NCI-H345 (cell line): Measurements from ENCODE around the gene PLIN4.
"Not testable (repeated sequence)": the region's sequence is repeated elsewhere in the genome, so short reads cannot be mapped to it uniquely, and the experiment has no call there.

Experiments used
- DNase-seq: peaks from one replicate; lab custom pipeline; 2025; lab: John Stamatoyannopoulos, UW

PLIN4 gene

DNA sequence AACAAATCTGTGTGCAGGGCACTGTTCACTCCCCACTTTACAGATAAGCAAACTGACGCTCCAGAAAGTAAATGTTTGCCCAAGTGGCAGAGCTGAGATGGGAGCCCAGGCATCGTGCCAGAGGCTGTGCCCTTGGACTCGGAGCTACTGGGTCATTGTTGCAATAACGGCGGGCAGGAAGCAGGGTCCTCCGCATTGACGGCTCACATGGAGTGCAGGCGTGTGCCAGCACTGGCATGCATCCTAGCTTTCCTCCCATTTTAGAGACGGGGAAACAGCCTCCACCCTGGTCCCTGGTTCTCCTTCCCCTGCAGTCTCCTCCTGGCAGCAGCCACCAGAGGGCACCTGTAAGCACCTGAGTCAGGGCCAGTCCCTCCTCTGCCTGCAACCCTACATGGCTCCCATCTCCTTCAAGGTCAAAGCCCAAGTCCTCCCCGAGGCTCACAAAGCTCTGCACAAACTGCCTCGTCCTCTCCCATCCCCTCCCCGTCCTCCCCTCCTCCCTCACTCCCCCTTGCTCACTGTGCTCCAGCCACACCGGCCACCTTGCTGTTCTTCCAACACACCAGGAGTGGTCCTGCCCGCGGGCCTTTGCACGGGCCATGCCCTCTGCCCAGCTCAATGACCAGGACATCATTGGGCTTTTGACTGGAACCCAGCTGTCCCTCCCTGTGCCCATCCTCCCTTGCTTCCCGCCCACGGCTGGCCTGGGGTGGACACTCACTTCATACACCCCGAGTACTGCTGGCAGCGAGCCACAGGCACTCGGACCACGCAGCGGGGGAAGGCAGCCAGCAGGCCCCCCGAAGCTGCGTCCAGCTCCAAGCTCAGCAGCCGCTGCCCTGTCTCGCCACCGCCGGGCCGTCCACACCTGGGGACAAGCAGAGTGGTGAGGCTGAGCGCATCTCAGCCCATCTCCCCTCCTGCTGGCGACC is 29.3 kb upstream of the PLIN4 start:
- no peak for DNase-seq

DNA sequence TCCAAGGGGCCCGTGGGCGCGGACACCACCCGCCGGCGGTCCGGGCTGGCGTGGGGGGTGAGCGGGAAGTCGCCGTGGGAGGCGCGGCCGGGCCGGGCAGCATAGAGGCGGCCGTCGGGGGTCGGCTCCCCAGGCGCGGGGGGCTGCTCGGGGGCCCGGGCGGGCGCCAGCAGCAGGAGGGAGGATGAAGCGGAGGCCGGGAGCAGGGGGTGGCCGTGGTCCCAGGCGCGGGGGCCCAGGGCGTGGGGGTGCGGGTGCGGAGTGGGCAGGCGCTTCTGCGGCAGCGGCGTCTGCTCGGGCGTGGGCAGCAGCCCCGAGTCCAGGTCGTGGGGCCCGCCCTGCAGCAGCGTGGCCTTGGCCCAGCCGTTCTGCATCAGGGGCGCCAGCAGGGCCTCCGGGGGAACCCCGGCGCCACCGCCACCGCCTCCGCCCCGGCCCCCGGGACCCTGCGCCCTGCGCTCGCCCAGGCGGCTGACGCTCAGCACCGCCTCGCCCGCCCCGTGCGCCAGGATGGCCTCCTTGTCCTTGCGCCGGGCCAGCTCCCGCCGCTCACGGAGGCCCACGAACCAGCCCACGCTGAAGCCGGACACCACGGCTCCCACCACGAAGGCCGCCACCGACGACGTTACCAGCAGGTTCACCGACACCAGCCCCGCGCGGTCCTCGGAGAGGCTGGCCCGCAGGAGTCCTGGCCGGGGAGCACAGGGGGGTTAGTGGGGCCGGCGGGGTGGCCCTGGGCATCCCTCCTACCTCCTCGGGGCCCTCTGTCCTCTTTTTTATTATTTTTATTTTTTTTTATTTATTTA is 25.8 kb upstream of the PLIN4 start:
- DNase-seq = no peak

DNA sequence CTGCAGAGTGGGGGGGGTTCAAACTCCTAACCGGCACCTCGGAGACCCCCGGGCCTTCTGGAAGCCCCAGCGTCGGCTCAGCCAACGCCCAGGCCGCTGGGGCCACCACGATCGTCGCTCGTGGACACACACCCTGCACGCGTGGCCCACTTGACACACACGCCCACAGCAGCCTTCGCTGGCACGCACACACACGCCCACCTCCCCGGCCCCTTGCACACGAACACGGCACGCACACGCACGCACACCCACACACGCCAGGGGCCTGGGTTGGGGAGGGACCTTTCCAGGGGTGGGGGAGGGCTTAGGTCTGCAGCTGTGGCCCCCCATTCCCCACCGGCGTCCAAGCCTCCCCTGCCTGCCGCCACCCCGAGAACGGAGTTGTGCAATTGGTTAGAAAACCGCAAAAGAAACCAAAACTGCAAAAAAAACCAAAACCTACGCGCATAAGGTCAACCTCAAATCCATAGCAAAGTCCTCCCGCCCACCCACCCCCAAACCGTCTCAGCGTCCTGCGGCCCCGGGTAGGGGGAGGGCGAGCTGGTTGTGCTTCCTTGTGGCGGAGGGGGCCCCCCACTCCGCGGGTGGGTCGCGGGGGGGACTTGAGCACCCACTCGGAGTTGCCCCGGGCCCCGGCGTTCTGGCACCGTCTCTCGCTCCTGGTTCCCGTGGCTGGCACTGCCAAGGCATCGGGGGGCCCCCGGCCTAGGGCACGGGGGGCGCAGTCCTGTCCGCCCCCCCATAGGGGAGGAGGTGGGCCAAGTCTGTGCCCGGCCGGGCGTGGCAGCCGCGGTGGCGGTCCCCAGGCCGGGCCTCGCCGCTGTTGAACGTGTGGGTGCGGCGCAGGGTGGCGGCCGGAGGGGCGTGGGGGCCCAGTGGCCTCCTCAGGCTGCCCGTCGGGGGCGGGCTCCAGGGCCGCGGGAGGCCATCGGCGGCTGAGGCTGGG is 24.9 kb upstream of the PLIN4 start:
- no peak for DNase-seq

DNA sequence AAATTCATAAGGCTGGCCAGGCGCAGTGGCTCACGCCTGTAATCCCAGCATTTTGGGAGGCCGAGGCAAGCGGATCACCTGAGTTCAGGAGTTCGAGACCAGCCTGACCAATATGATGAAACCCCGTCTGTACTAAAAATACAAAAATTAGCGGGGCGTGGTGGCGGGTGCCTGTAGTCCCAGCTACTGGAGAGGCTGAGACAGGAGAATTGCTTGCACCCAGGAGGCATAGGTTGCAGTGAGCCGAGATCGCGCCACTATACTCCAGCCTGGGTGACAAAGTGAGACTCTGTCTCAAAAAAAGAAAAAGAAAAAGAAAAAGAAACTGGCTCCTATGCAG is 23.5 kb upstream of the PLIN4 start:
- not testable (repeated sequence) for DNase-seq

DNA sequence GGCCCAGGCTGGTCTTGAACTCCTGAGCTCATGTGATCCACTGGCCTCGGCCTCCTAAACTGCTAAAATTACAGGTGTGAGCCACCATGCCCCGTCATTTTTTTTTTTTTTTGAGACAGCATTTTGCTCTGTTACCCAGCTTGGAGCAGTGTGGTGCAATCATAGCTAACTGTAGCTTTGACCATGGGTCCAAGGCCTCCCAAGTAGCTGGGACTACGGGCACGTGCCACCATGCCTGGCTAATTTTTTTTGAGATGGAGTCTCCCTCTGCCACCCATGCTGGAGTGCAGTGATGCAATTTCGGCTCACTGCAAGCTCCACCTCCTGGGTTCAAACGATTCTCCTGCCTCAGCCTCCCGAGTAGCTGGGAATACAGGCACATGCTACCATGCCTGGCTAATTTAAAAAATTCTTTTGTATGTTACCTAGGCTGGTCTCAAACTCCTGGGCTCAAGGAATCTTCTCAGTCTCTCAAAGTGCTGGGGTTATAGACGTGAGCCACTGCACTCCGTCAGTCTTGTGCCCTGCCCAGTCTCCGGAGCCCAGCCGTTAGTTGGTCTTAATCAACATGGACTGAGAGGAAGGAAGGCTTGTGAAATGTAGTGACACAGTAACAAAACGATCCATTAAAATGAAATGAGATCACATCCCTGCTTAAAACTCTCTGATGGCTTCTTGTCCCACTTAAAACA is 23.0 kb upstream of the PLIN4 start:
- no peak for DNase-seq

DNA sequence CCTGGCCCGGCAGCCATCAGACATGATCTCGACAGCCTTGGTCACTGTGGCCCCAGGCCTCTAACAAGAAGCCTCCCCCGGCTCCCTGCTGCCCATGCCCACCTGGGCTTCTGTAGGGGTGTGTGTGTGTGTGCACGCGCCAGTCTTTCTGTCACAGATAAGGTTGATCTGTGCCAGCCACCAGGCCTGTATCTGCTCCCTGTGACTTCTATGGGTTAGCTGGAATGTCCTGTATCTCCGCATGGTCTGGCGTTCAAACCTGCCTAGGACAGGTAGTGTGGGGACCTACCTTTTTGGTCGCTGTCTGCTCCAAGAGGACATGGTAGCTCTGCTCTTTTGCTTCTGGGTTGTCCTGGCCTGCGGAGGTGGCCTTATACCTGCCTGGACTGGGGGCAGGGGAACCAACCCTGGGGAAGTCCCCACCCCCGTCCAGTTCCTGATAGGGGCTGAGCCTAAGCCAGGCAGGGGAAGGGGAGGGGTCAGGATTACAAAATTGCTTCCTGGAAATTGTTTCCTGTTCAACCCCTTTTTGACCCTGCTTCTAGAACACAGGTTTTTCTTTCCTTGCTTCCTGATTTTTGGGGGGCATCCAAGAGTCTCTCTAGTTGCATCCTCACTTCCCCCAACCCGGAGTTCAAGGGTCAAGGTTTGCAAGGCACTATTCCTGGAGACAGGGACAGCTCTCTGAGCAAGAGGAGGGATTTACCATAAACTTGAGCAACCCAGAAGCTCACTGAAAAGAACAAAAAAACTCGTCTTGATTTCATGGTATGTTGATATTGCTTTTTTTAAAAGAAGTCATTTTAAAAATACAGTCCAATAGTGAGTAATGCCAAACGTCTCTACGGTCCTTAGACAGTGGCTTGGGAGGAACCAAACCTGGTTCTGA is 21.7 kb upstream of the PLIN4 start, which contains the start of gene LRG1:
Gene LRG1, minus strand, starts transcription at position 344 of the 889 bp plus-strand sequence. Its CDS starts 23 bp downstream, at position 321.
- DNase-seq = no peak

DNA sequence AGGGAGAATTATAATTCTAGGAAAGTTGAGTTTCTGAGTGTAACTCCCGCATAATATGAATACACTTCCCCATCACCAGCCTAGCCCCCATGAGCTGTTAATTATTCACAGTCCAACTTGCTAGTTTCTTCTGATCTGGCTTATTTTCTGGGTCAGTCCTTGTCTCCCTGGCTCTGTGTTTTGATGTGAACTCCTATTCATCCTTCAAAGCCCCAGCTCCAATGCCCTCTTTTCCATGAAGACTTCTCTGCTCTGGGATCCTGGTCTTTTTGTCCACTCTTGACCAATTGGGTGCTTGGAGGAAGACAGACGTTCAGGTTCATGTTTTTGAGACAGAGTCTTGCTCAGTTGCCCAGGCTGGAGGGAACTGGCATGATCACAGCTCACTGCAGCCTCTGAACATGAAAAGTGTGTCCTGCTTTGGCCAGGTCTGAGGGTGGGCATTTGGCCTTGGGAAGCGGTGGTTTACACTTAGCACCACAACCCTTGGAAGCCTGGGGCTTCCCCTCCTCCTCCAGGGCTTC is 20.9 kb upstream of the PLIN4 start:
- no peak for DNase-seq

DNA sequence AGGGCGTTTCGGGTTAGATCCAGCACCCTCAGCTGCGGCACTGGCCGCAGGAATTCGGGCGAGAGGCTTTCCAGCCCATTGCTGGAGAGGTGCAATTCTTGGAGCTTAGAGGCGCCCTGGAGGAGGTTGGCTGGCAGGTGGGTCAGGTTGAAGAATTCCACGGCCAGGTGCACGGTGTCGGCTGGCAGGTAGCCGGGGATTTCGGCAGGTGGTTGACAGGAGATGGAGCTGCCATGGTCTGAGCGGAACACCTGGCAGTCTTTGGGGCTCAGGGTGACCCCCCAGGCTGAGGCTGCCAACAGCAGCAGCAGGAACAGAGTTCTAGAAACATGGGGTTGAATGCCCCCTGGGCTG is 20.3 kb upstream of the PLIN4 start:
- DNase-seq = no peak

DNA sequence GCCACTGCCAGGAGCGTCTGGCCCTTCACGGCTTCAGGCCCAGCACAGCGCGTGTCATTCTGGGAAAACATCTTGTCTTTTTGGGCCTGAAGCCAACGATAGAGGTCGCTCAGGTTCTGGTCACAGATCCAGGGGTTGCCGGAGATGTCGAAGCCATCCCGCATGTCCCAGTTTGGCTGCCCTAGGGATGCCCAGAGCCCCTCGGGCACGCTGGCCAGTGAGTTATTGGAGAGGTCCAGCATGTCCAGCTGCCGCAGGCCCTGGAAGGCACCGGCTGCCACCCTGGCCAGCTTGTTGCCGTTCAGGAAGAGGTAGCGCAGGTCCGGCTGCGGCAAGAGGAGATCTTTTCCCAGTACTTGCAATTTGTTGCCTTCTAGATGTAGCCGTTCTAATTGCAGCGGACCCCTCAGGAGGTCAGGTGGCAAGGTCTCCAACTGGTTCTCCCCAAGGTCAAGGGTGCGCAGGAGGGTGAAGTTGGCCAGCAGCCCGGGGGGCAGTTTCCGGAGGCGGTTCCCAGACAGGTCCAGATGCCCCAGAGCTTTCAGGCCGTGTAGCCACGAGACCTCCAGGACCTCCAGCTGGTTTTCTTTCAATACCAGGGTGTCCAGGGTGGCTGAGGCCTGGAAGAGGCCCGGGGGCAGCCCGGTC is 19.8 kb upstream of the PLIN4 start:
- DNase-seq = no peak

DNA sequence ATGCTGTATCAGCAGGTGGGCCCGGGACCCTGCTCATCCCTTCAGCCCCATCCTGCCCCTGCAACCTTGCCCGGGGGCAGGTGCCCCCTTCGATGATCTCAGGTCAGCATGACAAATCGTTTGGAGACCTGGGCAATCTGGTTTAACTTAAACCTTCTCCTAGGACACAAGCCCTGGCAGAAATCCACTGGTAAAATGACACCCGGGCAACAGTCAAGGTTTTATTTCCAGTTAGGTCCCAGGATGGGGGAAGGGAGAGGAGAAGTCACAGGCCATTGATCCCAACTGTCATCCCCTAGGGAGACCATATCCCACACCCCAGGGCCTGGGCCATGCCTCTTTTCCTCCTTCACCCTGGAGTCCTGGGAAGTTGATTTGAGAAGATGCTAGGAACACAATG is 18.5 kb upstream of the PLIN4 start:
- no peak for DNase-seq

DNA sequence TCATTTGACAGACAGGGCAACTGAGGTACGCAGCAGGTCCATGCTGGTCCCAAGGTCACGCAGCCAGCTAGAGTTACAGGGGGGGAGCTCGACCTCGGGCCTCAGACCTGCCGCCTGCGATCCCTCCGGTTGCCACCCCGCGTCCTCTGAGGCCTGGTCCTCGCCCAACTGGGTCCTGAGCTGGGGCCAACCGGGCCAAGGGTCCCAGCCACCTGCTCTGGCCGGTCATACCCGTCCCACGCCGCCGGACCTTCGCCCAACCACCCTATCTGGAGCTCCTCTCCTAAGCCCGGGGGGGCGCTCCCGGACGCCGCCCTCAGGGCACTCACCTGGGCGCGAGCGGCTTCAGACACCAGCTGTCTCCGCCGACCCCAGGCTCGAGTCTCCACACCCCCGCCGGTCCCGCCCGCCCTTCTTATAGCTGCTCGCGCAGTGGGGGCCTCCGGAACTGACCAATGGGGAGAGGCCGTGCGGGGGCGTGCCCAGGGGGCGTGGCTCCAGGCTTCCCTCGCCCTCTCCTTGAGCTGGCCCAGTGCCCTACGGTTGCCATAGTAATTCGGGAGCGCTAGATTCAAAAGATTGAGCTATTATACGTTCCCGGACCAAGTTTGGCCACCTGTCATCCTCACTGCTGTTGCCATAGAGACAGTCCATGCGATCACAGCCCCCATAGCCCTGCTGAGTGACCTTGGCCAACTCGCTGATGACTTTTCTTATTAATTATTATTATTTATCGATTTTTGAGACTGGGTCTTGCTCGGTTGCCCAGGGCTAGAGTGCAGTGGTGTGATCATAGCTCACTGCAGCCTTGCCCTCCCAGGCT is 16.8 kb upstream of the PLIN4 start, which contains the start of gene PLIN5:
Gene PLIN5, minus strand, starts transcription at position 389 of the 823 bp plus-strand sequence. CDS start 1,150 bp downstream, outside the sequence.
- peak; percentile 76 for DNase-seq

DNA sequence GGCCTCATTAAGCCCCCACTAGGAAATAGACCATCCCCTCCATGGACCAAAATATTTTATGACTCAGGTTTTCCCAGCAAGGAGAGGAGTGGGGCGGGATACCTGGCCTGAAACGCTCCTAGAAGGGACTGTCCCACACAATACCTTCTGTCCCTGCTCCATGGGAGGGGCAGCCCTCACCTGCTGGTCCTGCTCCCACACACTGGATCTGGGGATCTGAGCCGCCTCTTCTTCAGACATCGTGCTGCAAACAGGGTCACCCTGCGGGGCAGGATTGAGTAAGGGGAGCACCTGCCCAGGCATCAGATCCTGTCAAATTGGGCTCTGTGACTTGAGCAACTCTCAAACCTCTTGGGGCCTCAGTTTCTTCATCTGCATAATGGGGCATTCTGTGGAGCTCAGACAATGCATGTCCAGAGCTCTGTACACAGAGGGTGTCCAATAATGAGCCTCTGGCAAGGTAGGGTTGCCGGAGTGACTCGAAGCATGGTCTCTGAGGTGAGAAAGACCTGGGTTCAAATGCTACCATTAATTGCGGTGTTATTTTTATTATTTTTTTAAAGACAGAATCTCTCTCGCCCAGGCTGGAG is 15.6 kb upstream of the PLIN4 start:
- no peak for DNase-seq

DNA sequence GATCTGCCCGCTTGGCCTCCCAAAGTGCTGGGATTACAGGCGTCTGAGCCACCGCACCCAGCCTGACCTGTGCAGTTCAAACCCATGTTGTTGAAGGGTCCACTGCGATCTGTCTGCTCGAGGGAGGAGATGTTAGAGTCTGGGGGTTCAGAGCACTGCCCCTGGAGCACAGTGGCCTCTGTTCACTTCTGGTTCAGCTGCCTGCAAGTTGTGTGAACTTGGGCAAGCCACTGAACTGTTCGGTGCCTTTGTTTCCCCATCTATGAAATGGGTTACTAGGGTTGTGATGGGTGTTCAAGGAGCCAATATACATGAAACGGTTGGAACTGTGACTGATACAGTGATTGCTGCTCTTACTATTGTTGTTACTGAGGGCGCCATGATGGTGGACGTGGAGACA is 15.0 kb upstream of the PLIN4 start:
- DNase-seq = no peak

DNA sequence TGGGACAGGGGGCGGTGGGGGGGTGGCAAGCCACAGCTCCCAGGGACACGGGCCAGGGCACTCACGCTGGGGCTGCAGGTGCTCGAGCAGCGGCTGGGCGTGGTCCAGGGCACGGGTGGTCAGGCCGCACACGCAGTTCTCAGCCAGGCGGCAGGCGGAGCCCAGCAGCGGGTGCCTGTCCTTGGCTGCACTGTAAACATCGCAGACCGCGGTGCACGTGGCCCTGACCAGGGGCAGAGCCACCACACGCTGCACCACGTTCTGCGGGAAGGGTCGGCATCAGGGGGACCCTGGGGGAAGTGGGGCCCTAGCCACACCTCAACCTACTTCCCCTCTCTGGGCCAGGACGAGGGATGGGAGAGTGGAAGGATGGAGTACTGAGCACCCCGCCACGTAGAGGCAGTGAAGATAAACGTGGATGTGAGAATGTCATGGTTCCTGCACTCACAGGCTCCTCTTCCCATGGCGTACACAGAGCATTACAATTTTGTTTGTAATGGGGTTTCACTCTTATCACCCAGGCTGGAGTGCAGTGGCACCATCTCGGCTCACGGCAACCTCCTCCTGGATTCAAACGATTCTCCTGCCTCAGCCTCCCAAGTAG is 13.4 kb upstream of the PLIN4 start:
- DNase-seq = no peak

DNA sequence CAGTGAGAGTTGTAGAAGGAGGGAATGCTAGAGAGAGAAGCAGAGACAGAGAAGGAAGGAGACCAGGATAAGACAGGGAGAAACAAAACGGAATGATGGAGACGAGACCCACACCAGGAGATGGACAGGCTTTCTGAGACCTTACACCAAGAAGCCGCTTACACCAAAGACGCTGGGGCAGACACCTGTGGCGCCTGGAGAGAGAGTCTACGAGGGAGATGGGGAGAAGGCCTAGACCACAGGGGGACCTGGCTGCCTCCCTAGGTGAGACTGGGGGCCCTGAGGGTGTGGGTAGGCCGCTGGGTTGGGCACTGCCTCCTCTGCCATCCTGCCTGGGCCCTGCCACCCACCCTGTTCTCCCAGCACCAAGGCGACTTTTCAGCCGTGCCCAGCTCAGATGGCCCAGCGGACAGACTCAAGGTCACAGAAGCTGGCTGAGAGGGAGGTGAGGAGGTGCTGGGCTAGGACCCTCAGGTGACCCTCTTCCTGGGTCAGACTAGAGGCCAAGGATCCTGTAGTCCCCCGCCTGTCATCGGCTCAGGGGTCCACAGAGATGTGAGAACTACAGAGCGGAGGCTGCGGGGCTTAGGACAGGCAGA is 11.7 kb upstream of the PLIN4 start:
- DNase-seq = no peak

DNA sequence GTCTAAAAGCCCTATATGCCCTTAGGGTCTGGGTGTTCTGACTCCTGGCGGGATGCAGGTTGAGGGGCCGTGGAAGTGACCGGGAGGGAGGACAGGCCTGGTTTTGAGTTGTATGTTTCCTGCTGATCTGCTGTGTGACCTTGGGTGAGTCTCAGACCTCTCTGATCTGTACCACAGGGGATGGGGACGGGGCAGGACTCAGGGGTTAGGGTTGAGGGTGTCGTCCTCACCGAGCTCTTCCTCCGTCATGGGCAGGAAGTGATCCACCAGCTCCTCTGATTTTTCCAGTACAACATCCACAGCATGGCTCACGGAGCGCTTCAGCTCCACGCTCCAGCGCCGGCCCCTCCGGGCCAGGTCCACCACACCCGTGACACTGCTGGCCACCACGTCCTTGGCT is 10.6 kb upstream of the PLIN4 start:
- DNase-seq = no peak

DNA sequence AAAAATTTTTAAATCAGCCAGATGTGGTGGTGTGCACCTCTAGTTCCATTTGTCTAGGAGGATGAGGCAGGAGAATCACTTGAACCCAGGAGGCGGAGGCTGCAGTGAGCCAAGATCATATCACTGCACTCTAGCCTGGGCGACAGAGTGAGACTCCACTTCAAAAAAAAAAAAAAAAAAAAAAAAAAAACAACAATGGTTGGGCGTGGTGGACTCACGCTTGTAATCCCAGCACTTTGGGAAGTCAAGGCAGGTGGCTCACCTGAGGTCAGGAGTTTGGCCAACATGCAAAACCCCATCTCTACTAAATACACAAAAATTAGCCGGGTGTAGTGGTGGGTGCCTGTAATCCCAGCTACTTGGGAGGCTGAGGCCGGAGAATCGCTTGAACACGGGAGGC is 9.1 kb upstream of the PLIN4 start:
- DNase-seq = not testable (repeated sequence)
